A549 (cell line): ENCODE measurements around the gene RIMOC1. TPM values are rescaled to one million over a fixed set of nuclear protein-coding genes. Genes with fewer than 3 reads are reported as not detected.
A peak's percentile ranks its signal among the peaks of the same experiment; 100 is the strongest.

ENCODE experiments used
- BHLHE40 ChIP-seq: IDR thresholded peaks from 2 replicates; pipeline ENCODE4 v1.6.1; 2012; ENCODE audit warnings: low read depth, low read length, inconsistent platforms
- CBX8 ChIP-seq: fragments of 200-600 bp; sonication (generic); IDR thresholded peaks from 2 replicates; pipeline ENCODE4 v1.6.1; 2016
- CEBPB ChIP-seq, 2 experiments: fragments of >200 bp in 1 of 2; sonication (Bioruptor Twin) in 1 of 2; formaldehyde crosslinking in 1 of 2; IDR thresholded peaks; 2 replicates each; pipeline ENCODE4 v1.6.1; 2012 to 2016
- CHD4 ChIP-seq: fragments of 200-600 bp; sonication (generic); IDR thresholded peaks from 2 replicates; pipeline ENCODE4 v1.6.1; 2016; ENCODE audit warnings: antibody characterized with exemption, mild to moderate bottlenecking, borderline replicate concordance
- EHF ChIP-seq: fragments of 250-450 bp; sonication (Bioruptor Pico); IDR thresholded peaks from 2 replicates; pipeline ENCODE4 v1.5.0; 2020; ENCODE audit warnings: mild to moderate bottlenecking
- FOSB ChIP-seq: fragments of 250-450 bp; sonication (Bioruptor Pico); IDR thresholded peaks from 2 replicates; pipeline ENCODE4 v1.5.0; 2020; ENCODE audit warnings: mild to moderate bottlenecking, moderate library complexity
- FOSL2 ChIP-seq, 2 experiments: fragments of 450-650 bp in 1 of 2; fragments of >200 bp in 1 of 2; sonication (Bioruptor Twin) in 1 of 2; formaldehyde crosslinking; IDR thresholded peaks; 2 replicates each; pipeline versions ENCODE4 v1.5.0 to v1.6.1; 2016 to 2020; ENCODE audit warnings: mild to moderate bottlenecking in 1 of 2, moderate library complexity in 1 of 2
- FOXS1 ChIP-seq: fragments of 250-450 bp; sonication (Bioruptor Pico); IDR thresholded peaks from 2 replicates; pipeline ENCODE4 v1.5.0; 2020; ENCODE audit warnings: mild to moderate bottlenecking, moderate library complexity
- HDAC2 ChIP-seq: fragments of 200-600 bp; sonication (generic); IDR thresholded peaks from 2 replicates; pipeline ENCODE4 v1.6.1; 2016
- HEYL ChIP-seq: fragments of 250-450 bp; sonication (Bioruptor Pico); IDR thresholded peaks from 2 replicates; pipeline ENCODE4 v1.8.0; 2021; ENCODE audit warnings: mild to moderate bottlenecking, moderate library complexity
- JUN ChIP-seq, 2 experiments: fragments of >200 bp; sonication (Bioruptor Twin); formaldehyde crosslinking; IDR thresholded peaks; 2 replicates in 1 of 2; 3 replicates in 1 of 2; pipeline ENCODE4 v1.6.1; 2016 to 2017
- JUNB ChIP-seq: fragments of >200 bp; sonication (Bioruptor Twin); formaldehyde crosslinking; IDR thresholded peaks from 2 replicates; pipeline ENCODE4 v1.6.1; 2016
- KDM1A ChIP-seq: fragments of 200-600 bp; sonication (generic); IDR thresholded peaks from 2 replicates; pipeline ENCODE4 v1.6.1; 2016; ENCODE audit warnings: low read depth, mild to moderate bottlenecking
- MAFK ChIP-seq: fragments of 450-650 bp; IDR thresholded peaks from 2 replicates; pipeline ENCODE4 v1.6.1; 2014; ENCODE audit not compliant: partially characterized antibody
- NFE2L2 ChIP-seq: fragments of 150-350 bp; conservative IDR thresholded peaks from 2 replicates; pipeline ENCODE4 v1.6.1; 2014; ENCODE audit warnings: low read length
- NPAS2 ChIP-seq: fragments of 250-450 bp; sonication (Bioruptor Pico); IDR thresholded peaks from 2 replicates; pipeline ENCODE4 v1.8.0; 2022; ENCODE audit warnings: mild to moderate bottlenecking, moderate library complexity, borderline replicate concordance
- PHF8 ChIP-seq: fragments of 200-600 bp; sonication (generic); IDR thresholded peaks from 2 replicates; pipeline ENCODE4 v1.6.1; 2016; ENCODE audit warnings: low read depth, mild to moderate bottlenecking, antibody characterized with exemption, moderate library complexity, borderline replicate concordance
- RAD21 ChIP-seq, 2 experiments: fragments of >200 bp in 1 of 2; sonication (Bioruptor Twin) in 1 of 2; formaldehyde crosslinking in 1 of 2; IDR thresholded peaks in 1 of 2; conservative IDR thresholded peaks in 1 of 2; 2 replicates in 1 of 2; 3 replicates in 1 of 2; pipeline ENCODE4 v1.6.1; 2012 to 2018; ENCODE audit warnings: inconsistent platforms in 1 of 2
- RARB ChIP-seq: fragments of 250-450 bp; sonication (Bioruptor Pico); IDR thresholded peaks from 2 replicates; pipeline ENCODE4 v1.8.0; 2021; ENCODE audit warnings: mild to moderate bottlenecking, moderate library complexity
- RFX5 ChIP-seq: fragments of 450-650 bp; IDR thresholded peaks from 2 replicates; pipeline ENCODE4 v1.7.1; 2014; ENCODE audit warnings: antibody characterized with exemption, mild to moderate bottlenecking, moderate library complexity
- RNF2 ChIP-seq: fragments of 200-600 bp; sonication (generic); IDR thresholded peaks from 2 replicates; pipeline ENCODE4 v1.6.1; 2016; ENCODE audit warnings: low read depth, mild to moderate bottlenecking, antibody characterized with exemption, moderate library complexity, borderline replicate concordance
- SMC3 ChIP-seq: fragments of >200 bp; sonication (Bioruptor Twin); formaldehyde crosslinking; IDR thresholded peaks from 3 replicates; pipeline ENCODE4 v1.6.1; 2018; ENCODE audit warnings: inconsistent platforms
- TFCP2L1 ChIP-seq: fragments of 250-450 bp; sonication (Bioruptor Pico); IDR thresholded peaks from 2 replicates; pipeline ENCODE4 v1.5.0; 2021; ENCODE audit warnings: mild to moderate bottlenecking
- polyA plus RNA-seq, 4 experiments: library from polyadenylated mRNA; depleted of rRNA in 3 of 4; stranded (reverse); fragments of >200 nt; fragmentation: RNase III in 1 of 4; extraction: RNeasy Plus Mini Kit Qiagen cat#74134 plus additional on column Dnase treatment in 1 of 4; gene quantifications; 2 replicates in 3 of 4; 3 replicates in 1 of 4; pipeline ENCODE4 v1.2.3, GENCODE V29; 2011 to 2017
- TF ChIP-seq, protein P1 (sequence below): IDR thresholded peaks from 2 replicates; pipeline ENCODE4 v1.6.1; 2012; ENCODE audit warnings: low read depth, borderline replicate concordance
- TF ChIP-seq, protein P2 (sequence below): IDR thresholded peaks from 2 replicates; pipeline ENCODE4 v1.6.1; 2012
- TF ChIP-seq, protein P3 (sequence below): fragments of 250-450 bp; sonication (Bioruptor Pico); IDR thresholded peaks from 2 replicates; pipeline ENCODE4 v1.5.0; 2021; ENCODE audit warnings: mild to moderate bottlenecking, moderate library complexity, borderline replicate concordance
- TF ChIP-seq, protein P4 (sequence below): fragments of 250-450 bp; sonication (Bioruptor Pico); IDR thresholded peaks from 2 replicates; pipeline ENCODE4 v1.5.0; 2020; ENCODE audit warnings: low read depth, mild to moderate bottlenecking, moderate library complexity
- TF ChIP-seq, protein P5 (sequence below): IDR thresholded peaks from 2 replicates; pipeline ENCODE4 v1.6.1; 2012

Gene RIMOC1
- polyA plus RNA-seq, 2 of the 4 experiments (the other 2 are of a cell fraction), result 14.5 to 38.4 TPM

DNA sequence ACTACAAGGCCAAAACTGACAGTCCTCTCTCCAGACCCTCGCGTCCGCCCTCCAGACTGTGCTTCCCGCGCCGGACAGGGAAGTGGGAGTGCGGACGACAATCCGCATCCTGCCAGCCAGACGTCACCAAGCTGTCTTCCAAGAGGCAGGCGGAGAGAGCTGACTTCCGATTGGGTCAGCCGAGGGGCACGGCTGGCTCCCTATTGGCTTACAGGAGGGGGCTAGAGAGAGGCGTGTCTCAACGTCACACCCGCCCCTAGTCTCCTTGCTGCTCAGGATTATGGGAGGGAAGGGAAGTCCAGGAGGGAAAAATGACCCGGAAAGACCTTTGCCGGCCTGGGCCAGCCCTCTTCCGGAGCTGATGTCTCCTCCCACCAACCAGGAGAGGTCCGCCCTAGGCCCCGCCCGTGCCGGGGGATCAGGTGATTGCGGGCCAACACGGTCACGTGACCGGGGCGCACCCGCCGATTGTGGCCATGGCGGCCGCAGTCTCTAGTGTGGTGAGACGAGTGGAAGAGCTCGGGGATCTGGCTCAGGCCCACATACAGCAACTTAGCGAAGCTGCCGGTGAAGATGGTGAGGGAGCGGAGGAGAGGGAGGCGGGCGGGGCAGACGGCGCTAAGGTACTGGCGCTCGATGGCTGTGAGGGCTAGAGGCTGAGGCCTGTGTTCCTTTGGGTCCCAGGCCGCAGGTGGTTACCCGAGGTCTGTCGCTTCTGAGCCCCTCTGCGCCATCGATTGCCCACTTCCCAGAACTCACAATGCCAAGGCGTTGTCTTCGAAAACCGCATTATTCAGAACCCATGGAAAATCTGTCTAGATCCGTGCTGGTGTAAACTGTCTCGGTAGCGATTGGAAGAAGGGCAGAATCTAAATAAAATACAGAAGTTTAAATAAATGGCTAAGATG, at the start of gene RIMOC1 (continued):
- TF ChIP-seq, protein P1, sequence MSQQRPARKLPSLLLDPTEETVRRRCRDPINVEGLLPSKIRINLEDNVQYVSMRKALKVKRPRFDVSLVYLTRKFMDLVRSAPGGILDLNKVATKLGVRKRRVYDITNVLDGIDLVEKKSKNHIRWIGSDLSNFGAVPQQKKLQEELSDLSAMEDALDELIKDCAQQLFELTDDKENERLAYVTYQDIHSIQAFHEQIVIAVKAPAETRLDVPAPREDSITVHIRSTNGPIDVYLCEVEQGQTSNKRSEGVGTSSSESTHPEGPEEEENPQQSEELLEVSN, result peak; percentile 16; the same call in 1 of the 2 replicates
- TF ChIP-seq NPAS2 (CRISPR knock-in tag), result peak; percentile 57; the same call in 1 of the 2 replicates
- TF ChIP-seq RFX5, result no peak
- no peak for TF ChIP-seq RARB (CRISPR knock-in tag)
- TF ChIP-seq SMC3, result no peak
- no peak for TF ChIP-seq FOXS1 (CRISPR knock-in tag)
- TF ChIP-seq RNF2, result no peak
- TF ChIP-seq, protein P2, sequence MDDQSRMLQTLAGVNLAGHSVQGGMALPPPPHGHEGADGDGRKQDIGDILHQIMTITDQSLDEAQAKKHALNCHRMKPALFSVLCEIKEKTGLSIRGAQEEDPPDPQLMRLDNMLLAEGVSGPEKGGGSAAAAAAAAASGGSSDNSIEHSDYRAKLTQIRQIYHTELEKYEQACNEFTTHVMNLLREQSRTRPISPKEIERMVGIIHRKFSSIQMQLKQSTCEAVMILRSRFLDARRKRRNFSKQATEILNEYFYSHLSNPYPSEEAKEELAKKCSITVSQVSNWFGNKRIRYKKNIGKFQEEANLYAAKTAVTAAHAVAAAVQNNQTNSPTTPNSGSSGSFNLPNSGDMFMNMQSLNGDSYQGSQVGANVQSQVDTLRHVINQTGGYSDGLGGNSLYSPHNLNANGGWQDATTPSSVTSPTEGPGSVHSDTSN, result no peak
- TF ChIP-seq MAFK, result no peak
- TF ChIP-seq FOSL2 (IDR thresholded peaks at IDR 0.05), result no peak
- no peak; the same call in 1 of the 2 replicates for TF ChIP-seq FOSL2 (CRISPR knock-in tag; IDR thresholded peaks at IDR 0.05)
- no peak for TF ChIP-seq TFCP2L1 (CRISPR knock-in tag)
- TF ChIP-seq BHLHE40, result peak; percentile 74
- no peak for TF ChIP-seq FOSB (CRISPR knock-in tag)
- TF ChIP-seq, protein P3, sequence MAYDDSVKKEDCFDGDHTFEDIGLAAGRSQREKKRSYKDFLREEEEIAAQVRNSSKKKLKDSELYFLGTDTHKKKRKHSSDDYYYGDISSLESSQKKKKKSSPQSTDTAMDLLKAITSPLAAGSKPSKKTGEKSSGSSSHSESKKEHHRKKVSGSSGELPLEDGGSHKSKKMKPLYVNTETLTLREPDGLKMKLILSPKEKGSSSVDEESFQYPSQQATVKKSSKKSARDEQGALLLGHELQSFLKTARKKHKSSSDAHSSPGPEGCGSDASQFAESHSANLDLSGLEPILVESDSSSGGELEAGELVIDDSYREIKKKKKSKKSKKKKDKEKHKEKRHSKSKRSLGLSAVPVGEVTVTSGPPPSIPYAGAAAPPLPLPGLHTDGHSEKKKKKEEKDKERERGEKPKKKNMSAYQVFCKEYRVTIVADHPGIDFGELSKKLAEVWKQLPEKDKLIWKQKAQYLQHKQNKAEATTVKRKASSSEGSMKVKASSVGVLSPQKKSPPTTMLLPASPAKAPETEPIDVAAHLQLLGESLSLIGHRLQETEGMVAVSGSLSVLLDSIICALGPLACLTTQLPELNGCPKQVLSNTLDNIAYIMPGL, result no peak
- no peak for TF ChIP-seq CHD4
- TF ChIP-seq, protein P4, sequence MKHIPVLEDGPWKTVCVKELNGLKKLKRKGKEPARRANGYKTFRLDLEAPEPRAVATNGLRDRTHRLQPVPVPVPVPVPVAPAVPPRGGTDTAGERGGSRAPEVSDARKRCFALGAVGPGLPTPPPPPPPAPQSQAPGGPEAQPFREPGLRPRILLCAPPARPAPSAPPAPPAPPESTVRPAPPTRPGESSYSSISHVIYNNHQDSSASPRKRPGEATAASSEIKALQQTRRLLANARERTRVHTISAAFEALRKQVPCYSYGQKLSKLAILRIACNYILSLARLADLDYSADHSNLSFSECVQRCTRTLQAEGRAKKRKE (CRISPR knock-in tag), result no peak
- peak; percentile 71; the same call in 1 of the 2 replicates for TF ChIP-seq HDAC2
- TF ChIP-seq CEBPB (IDR thresholded peaks at IDR 0.05), result no peak
- no peak for TF ChIP-seq JUNB
- no peak for TF ChIP-seq RAD21 (conservative IDR thresholded peaks at IDR 0.05 in 1 of 2, IDR thresholded peaks at IDR 0.05 in 1 of 2)
- TF ChIP-seq NFE2L2, result no peak
- 0 out of 2 replicates have a peak, but pooled peaks have one; percentile 33 for TF ChIP-seq HEYL (CRISPR knock-in tag)
- TF ChIP-seq, protein P5, sequence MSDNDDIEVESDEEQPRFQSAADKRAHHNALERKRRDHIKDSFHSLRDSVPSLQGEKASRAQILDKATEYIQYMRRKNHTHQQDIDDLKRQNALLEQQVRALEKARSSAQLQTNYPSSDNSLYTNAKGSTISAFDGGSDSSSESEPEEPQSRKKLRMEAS, result peak; percentile 82
- TF ChIP-seq EHF (CRISPR knock-in tag), result no peak
- no peak for TF ChIP-seq KDM1A
- no peak for TF ChIP-seq CBX8
- TF ChIP-seq PHF8, result peak; percentile 99
- TF ChIP-seq JUN (IDR thresholded peaks at IDR 0.05), result peak in 1 of 2 experiments; percentile 89; a peak in 4 of 5 replicates
